Measurements from ENCODE around the gene KDM4B.

KDM4B gene

GRCh38 chr19:5073153-5073844 is 104.4 kb downstream of the KDM4B start:
- DNase-seq (ENCODE audit: low read depth), result no peak

GRCh38 chr19:5074407-5074806 is 105.5 kb downstream of the KDM4B start:
- no peak for DNase-seq (ENCODE audit: low read depth)

- no peak for DNase-seq (ENCODE audit: low read depth)
Measured at GRCh38 chr19:5074830-5075394, 106.0 kb downstream of the KDM4B start.

- DNase-seq (ENCODE audit: low read depth), result no peak
Measured at GRCh38 chr19:5075597-5075996, 106.7 kb downstream of the KDM4B start.

- no peak for DNase-seq (ENCODE audit: low read depth)
Measured at GRCh38 chr19:5076440-5077208, 107.7 kb downstream of the KDM4B start.

- no peak for DNase-seq (ENCODE audit: low read depth)
Measured at GRCh38 chr19:5077209-5077515, 108.2 kb downstream of the KDM4B start.

GRCh38 chr19:5078182-5078581 is 109.3 kb downstream of the KDM4B start:
- no peak for DNase-seq (ENCODE audit: low read depth)

- no peak for DNase-seq (ENCODE audit: low read depth)
Measured at GRCh38 chr19:5078666-5079065, 109.8 kb downstream of the KDM4B start.

- no peak for DNase-seq (ENCODE audit: low read depth)
Measured at GRCh38 chr19:5079071-5079774, 110.3 kb downstream of the KDM4B start.

- DNase-seq (ENCODE audit: low read depth), result no peak
Measured at GRCh38 chr19:5080030-5080654, 111.2 kb downstream of the KDM4B start.

GRCh38 chr19:5080809-5081208 is 111.9 kb downstream of the KDM4B start:
- no peak for DNase-seq (ENCODE audit: low read depth)

GRCh38 chr19:5081443-5082161 is 112.7 kb downstream of the KDM4B start:
- DNase-seq (ENCODE audit: low read depth), result no peak

- DNase-seq (ENCODE audit: low read depth), result no peak
Measured at GRCh38 chr19:5083547-5083965, 114.6 kb downstream of the KDM4B start.

GRCh38 chr19:5085566-5085965 is 116.7 kb downstream of the KDM4B start:
- no peak for DNase-seq (ENCODE audit: low read depth)

- DNase-seq (ENCODE audit: low read depth), result no peak
Measured at GRCh38 chr19:5086230-5086629, 117.3 kb downstream of the KDM4B start.

GRCh38 chr19:5086725-5087439 is 118.0 kb downstream of the KDM4B start:
- no peak for DNase-seq (ENCODE audit: low read depth)

GRCh38 chr19:5089283-5089682 is 120.4 kb downstream of the KDM4B start:
- no peak for DNase-seq (ENCODE audit: low read depth)

- DNase-seq (ENCODE audit: low read depth), result no peak
Measured at GRCh38 chr19:5090465-5091017, 121.6 kb downstream of the KDM4B start.

GRCh38 chr19:5091018-5091683 is 122.2 kb downstream of the KDM4B start:
- DNase-seq (ENCODE audit: low read depth), result no peak

Measured in activated T-cell treated with anti-CD3 and anti-CD28 coated beads for 24 hours (primary cell).